Measurements from ENCODE around the gene ANXA6.

Gene ANXA6

DNA sequence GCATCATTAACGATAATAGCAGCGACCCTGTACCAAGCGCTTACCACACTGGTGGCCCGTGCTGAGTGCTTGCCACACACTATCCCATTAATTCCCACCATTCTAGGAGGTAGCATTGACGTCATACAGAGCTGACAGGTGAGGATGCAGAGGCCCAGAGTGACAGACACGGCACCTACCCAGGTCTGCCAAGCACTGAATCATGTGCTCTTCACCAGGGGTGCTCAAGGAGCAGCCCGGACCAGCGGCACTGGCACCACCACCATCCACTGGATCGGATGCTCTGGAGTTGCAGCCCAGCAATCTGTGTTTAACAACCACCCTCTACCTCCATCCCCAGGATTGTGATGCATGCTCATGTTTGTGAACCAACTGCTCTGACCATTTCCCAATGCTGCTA is 80.2 kb downstream of the ANXA6 start:
- no peak for TF ChIP-seq CTCF (conservative IDR thresholded peaks at IDR 0.05; ENCODE audit: low read depth, low read length)
- no peak overlapping the region for H3K4me3 ChIP-seq (ENCODE audit: low read length)

GRCh38 chr5:151076616-151077015 is 81.0 kb downstream of the ANXA6 start:
- H3K4me3 ChIP-seq (ENCODE audit: low read length), result no peak overlapping the region
- no peak for TF ChIP-seq CTCF (conservative IDR thresholded peaks at IDR 0.05; ENCODE audit: low read depth, low read length)
- DNase-seq (ENCODE audit: low read depth), result no peak

More for the DNA sequence above, 80.2 kb downstream of the ANXA6 start:
- no peak for DNase-seq (ENCODE audit: low read depth)

GRCh38 chr5:151075698-151076331 is 81.8 kb downstream of the ANXA6 start:
- DNase-seq (ENCODE audit: low read depth), result no peak
- no peak for TF ChIP-seq CTCF (conservative IDR thresholded peaks at IDR 0.05; ENCODE audit: low read depth, low read length)
- H3K4me3 ChIP-seq (ENCODE audit: low read length), result no peak overlapping the region

DNA sequence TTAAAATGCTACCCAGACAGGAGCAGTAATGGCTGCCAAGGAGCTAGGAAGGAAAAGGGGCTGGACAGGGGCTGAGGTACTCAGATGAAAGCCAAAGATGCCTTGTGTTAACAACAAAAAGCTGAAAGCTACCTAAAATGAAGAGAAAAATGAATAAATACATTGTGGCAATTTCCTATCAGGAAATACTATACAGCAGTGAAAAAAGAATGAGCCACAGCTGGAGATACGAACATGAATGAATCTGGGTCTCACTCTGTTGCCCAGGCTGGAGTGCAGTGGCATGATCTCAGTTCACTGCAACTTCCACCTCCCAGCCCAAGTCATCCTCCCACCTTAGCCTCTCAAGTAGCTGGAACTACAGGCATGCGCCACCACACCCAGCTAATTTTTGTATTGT is 83.0 kb downstream of the ANXA6 start:
- no peak for DNase-seq (ENCODE audit: low read depth)
- H3K4me3 ChIP-seq (ENCODE audit: low read length), result no peak overlapping the region
- TF ChIP-seq CTCF (conservative IDR thresholded peaks at IDR 0.05; ENCODE audit: low read depth, low read length), result no peak

DNA sequence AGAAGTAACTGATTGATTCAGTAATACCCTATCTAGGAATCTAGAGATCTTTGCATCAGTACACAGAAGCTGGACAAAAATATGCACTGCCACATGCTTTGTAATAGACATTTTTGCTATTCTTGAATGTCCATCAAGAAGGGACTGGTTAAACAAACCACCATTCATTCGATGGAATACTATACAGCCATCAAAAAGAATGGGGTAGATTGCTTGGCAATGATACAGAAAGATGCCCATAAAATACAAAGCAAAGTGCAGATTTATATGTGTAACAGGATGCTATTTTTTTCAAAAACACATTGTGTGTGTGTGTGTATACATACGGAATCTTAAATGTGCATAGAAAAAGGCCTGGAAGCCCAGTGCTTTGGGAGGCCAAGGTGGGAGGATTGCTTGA is 84.3 kb downstream of the ANXA6 start:
- no peak for TF ChIP-seq CTCF (conservative IDR thresholded peaks at IDR 0.05; ENCODE audit: low read depth, low read length)
- no peak for DNase-seq (ENCODE audit: low read depth)
- no peak overlapping the region for H3K4me3 ChIP-seq (ENCODE audit: low read length)

DNA sequence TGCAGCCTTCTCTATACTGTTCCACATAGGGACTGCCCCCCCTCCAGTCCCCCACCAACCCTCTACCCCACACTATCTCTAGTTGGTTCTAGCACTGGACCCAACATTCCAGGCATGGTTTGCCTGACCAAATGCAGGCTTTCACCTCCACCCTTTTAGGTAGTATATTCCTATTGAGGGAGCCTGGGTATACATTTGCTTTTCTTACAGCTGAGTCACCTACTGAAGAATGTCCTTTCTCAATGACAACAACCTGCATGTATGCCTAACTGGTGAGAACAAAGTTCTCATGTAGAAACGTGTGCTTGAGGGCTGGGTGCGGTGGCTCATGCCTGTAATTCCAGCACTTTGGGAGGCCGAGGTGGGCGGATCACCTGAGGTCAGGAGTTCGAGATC is 85.0 kb downstream of the ANXA6 start:
- no peak for DNase-seq (ENCODE audit: low read depth)
- TF ChIP-seq CTCF (conservative IDR thresholded peaks at IDR 0.05; ENCODE audit: low read depth, low read length), result no peak
- no peak overlapping the region for H3K4me3 ChIP-seq (ENCODE audit: low read length)

DNA sequence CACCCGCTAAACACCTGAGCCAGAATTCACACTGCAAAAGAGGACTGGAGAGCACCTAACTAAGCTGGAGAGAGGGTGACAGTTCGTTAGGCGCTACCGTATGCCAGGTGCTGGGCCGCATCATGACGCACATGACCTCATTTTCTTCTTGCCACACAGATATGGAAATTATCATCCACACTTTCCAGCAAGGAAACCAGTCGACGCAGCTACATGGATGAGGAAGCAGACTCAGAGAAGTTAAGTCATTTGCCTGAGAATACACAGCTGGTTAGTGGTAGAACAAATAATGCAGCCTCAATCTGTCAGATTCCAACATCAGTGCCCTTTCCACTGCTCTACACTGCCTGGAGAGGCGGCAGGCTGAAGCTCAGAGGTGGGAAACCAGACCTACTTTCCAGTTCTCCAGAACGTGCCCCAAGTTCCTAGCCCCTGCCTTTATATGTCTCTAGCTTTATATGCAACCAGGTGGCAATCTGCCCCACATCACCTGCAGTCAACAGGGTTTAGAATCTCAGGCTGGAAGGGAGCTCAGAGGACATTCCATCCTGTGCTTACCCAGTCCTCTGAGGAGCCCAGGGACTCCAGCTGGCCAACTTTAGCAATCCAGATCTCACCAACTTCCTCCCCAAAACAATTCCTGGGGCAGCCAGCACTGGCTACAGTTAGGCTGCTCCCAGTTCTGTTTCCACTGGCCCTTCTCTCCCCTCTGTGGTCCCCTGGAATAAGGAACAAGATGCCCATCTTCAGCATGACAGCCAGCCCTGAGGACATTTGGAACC is 85.5 kb downstream of the ANXA6 start:
- no peak for DNase-seq (ENCODE audit: low read depth)
- TF ChIP-seq CTCF (conservative IDR thresholded peaks at IDR 0.05; ENCODE audit: low read depth, low read length), result no peak
- no peak overlapping the region for H3K4me3 ChIP-seq (ENCODE audit: low read length)

Data from retinal pigment epithelial cell (primary cell).